ENCODE results near the gene LTF. TPM values are rescaled to one million over a fixed set of nuclear protein-coding genes. Genes with fewer than 3 reads are reported as not detected.
A peak's percentile ranks its signal among the peaks of the same experiment; 100 is the strongest.

Gene LTF
- total and polyA plus RNA-seq, 2 of the 13 experiments (the other 11 are each of a cell fraction or from before 2014, with no cell fraction given), result not detected

DNA sequence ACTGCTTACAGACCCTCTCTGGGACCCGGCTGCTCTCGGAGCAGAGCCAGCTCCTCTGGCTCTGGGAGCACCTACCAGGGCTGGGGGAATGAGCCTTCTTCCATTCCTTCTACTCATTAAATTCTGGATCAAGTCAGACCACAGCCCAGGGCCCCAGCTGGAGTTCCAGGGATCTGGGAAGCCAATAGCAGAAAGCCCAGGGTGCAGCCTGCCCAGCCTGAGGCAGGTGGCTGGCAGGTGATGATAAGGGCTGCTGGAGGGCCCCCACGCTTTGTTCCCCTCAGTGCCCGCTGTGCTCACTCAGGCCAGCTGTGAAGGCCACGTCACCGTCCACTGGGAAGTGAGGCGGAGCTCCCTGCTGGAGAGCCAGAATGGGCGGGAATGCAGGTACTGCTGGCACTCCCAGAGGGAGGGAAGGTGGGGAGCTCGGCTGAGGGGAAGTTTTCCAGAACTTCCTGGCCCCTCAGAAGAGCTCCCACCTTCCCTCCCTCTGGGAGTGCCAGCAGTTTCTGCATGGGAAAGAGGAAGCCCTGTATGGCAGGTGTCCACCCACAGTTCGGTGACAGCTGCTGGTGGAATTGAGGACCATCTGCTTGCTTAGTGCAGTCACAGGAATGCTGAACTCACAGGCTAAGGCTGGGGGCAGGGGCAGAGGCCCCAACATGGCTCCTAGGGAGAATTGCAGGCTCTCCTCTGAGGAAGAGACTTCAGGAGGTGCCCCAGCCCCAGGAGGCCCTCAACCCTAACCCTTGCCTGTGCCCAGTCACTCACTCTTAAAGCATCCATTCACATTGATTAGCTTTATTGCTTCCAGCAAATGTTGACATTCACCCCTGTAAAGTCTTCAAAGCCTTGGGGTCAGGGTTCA is 20.4 kb upstream of the LTF start (continued):
- TF ChIP-seq, protein P1, sequence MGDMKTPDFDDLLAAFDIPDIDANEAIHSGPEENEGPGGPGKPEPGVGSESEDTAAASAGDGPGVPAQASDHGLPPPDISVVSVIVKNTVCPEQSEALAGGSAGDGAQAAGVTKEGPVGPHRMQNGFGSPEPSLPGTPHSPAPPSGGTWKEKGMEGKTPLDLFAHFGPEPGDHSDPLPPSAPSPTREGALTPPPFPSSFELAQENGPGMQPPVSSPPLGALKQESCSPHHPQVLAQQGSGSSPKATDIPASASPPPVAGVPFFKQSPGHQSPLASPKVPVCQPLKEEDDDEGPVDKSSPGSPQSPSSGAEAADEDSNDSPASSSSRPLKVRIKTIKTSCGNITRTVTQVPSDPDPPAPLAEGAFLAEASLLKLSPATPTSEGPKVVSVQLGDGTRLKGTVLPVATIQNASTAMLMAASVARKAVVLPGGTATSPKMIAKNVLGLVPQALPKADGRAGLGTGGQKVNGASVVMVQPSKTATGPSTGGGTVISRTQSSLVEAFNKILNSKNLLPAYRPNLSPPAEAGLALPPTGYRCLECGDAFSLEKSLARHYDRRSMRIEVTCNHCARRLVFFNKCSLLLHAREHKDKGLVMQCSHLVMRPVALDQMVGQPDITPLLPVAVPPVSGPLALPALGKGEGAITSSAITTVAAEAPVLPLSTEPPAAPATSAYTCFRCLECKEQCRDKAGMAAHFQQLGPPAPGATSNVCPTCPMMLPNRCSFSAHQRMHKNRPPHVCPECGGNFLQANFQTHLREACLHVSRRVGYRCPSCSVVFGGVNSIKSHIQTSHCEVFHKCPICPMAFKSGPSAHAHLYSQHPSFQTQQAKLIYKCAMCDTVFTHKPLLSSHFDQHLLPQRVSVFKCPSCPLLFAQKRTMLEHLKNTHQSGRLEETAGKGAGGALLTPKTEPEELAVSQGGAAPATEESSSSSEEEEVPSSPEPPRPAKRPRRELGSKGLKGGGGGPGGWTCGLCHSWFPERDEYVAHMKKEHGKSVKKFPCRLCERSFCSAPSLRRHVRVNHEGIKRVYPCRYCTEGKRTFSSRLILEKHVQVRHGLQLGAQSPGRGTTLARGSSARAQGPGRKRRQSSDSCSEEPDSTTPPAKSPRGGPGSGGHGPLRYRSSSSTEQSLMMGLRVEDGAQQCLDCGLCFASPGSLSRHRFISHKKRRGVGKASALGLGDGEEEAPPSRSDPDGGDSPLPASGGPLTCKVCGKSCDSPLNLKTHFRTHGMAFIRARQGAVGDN (CRISPR knock-in tag; IDR thresholded peaks at IDR 0.05), result peak; percentile 30; the same call in 1 of the 2 replicates
- TF ChIP-seq CREB1 (IDR thresholded peaks at IDR 0.05) (0 out of 2 replicates have a peak, but pooled peaks have one; percentile 10), CREB1 (CRISPR knock-in tag; IDR thresholded peaks at IDR 0.05) (no peak)

GRCh38 chr3:46484388-46484787 is 19.7 kb upstream of the LTF start:
- in situ Hi-C loops (cut with HindIII; ENCODE audit: extremely low pct_ligation_motif_present, low pct_unique_long_range_greater_than_20kb) (loop anchor here (10.0 kb wide), 1 partner anchor 180 kb away; no protein-coding TSS in a partner anchor), intact Hi-C loops (cut with micrococcal nuclease; ENCODE audit: unreplicated experiment) (no loop called here)
- Histone ChIP-seq H3K27ac (ENCODE audit: extremely low read length, insufficient read depth, low read length) (no peak overlapping the region), H3K4me1 (ENCODE audit: insufficient read depth, low read length) (peaks cover 14% of the 10 kb centered on the region), H3K9me3 (ENCODE audit: low read length) (no peaks in the 10 kb centered on the region), H3K27me3 (ENCODE audit: control insufficient read depth in 1 of 2, insufficient read depth in 2 of 2, low read length in 2 of 2) (no peaks in the 10 kb centered on the region), H3K4me2 (ENCODE audit: low read depth, low read length) (no peak overlapping the region), H3K36me3 (replicated peaks in 1 of 2; ENCODE audit: control insufficient read depth in 1 of 2, insufficient read depth in 2 of 2, low read length in 2 of 2) (no peaks in the 10 kb centered on the region), H4K20me1 (ENCODE audit: insufficient read depth, low read length) (no peaks in the 10 kb centered on the region), H3K79me2 (ENCODE audit: insufficient read depth, low read length) (no peaks in the 10 kb centered on the region), H3K4me3 (replicated peaks in 1 of 3; ENCODE audit: insufficient read depth in 1 of 3, low read depth in 2 of 3, low read length in 3 of 3) (no peak overlapping the region), H2AFZ (ENCODE audit: low read length) (no peak overlapping the region), H3K9ac (ENCODE audit: insufficient read depth, low read depth, low read length) (no peak overlapping the region)
- ATAC-seq, result no peak
- DNase-seq (ENCODE audit: low spot score), result no peak
- POLR2A ChIA-PET, result interaction anchor here (1.4 kb wide), 1 partner anchor 74 kb away, joined by 5 read pairs; no protein-coding TSS in a partner anchor
- no peak for TF ChIP-seq SIN3A (IDR thresholded peaks at IDR 0.05; ENCODE audit: borderline replicate concordance, low read depth, low read length)
- no peak for TF ChIP-seq NR2F1 (CRISPR knock-in tag; IDR thresholded peaks at IDR 0.05)
- TF ChIP-seq USF2 (IDR thresholded peaks at IDR 0.05; ENCODE audit: low read depth, low read length), result no peak
- TF ChIP-seq USF2 (CRISPR knock-in tag; IDR thresholded peaks at IDR 0.05; ENCODE audit: borderline replicate concordance), result no peak
- no peak for TF ChIP-seq ZFX (CRISPR knock-in tag; IDR thresholded peaks at IDR 0.05; ENCODE audit: low read depth)
- TF ChIP-seq ZNF343 (CRISPR knock-in tag; IDR thresholded peaks at IDR 0.05), result no peak
- TF ChIP-seq POLR2AphosphoS5 (IDR thresholded peaks at IDR 0.05; ENCODE audit: low read depth, low read length), result no peak
- peak; percentile 34; the same call in 1 of the 2 replicates for TF ChIP-seq ZNF629 (CRISPR knock-in tag; conservative IDR thresholded peaks at IDR 0.05)
- TF ChIP-seq PHF20 (CRISPR knock-in tag; IDR thresholded peaks at IDR 0.05), result no peak
- WGBS (ENCODE audit: low lambda C conversion rate), result 86% methylated on average over 1 of the region's 1 CpG
- CTCF ChIA-PET (ENCODE audit: low intra/inter-chr PET ratio, low total read pairs), result no interaction called here
- no TSS peak for BruUV-seq (replicated peaks)
- FAIRE-seq, result no peak

Data from HepG2 (cell line).